ENCODE data around the gene TCAP.

TCAP gene

GRCh38 chr17:39651923-39652586 lies 13.1 kb upstream of the TCAP start:
- DNase-seq (ENCODE audit: low read depth), result no peak

- DNase-seq (ENCODE audit: low read depth), result no peak
Measured at GRCh38 chr17:39652587-39653315, 12.4 kb upstream of the TCAP start.

GRCh38 chr17:39653316-39653661 lies 11.9 kb upstream of the TCAP start:
- DNase-seq (ENCODE audit: low read depth), result no peak

- peak; percentile 60 for DNase-seq (ENCODE audit: low read depth)
Measured at GRCh38 chr17:39653662-39654331, 11.4 kb upstream of the TCAP start.

- DNase-seq (ENCODE audit: low read depth), result no peak
Measured at GRCh38 chr17:39655105-39655504, 10.0 kb upstream of the TCAP start.

GRCh38 chr17:39658346-39658745 lies 6.8 kb upstream of the TCAP start:
- DNase-seq (ENCODE audit: low read depth), result no peak

- DNase-seq (ENCODE audit: low read depth), result no peak
Measured at GRCh38 chr17:39658760-39659159, 6.4 kb upstream of the TCAP start.

GRCh38 chr17:39659279-39660010 lies 5.7 kb upstream of the TCAP start:
- DNase-seq (ENCODE audit: low read depth), result no peak

GRCh38 chr17:39660011-39660360 lies 5.2 kb upstream of the TCAP start:
- DNase-seq (ENCODE audit: low read depth), result no peak

- no peak for DNase-seq (ENCODE audit: low read depth)
Measured at GRCh38 chr17:39660397-39661385, 4.5 kb upstream of the TCAP start.

GRCh38 chr17:39661744-39662541 lies 3.2 kb upstream of the TCAP start:
- no peak for DNase-seq (ENCODE audit: low read depth)

- no peak for DNase-seq (ENCODE audit: low read depth)
Measured at GRCh38 chr17:39662551-39663339, 2.4 kb upstream of the TCAP start.

- DNase-seq (ENCODE audit: low read depth), result no peak
Measured at GRCh38 chr17:39663340-39663687, 1.8 kb upstream of the TCAP start.

- no peak for DNase-seq (ENCODE audit: low read depth)
Measured at GRCh38 chr17:39663688-39664580, 1.2 kb upstream of the TCAP start.

GRCh38 chr17:39665642-39666224 lies 584 bp downstream of the TCAP start:
- DNase-seq (ENCODE audit: low read depth), result no peak

- no peak for DNase-seq (ENCODE audit: low read depth)
Measured at GRCh38 chr17:39666231-39666600, 1.1 kb downstream of the TCAP start.

- no peak for DNase-seq (ENCODE audit: low read depth)
Measured at GRCh38 chr17:39666601-39667261, 1.6 kb downstream of the TCAP start.
